Effector memory CD8-positive, alpha-beta T cell (primary cell): Measurements from ENCODE around the gene HECTD2.
"Not testable (repeated sequence)": the region's sequence is repeated elsewhere in the genome, so short reads cannot be mapped to it uniquely, and the experiment has no call there.

Experiments
- ATAC-seq: fragments of 150-1000 bp; cut with Tn5 transposase; replicated peaks from 2 replicates; pipeline ENCODE4 v1.10.0; 2021; ENCODE audit warnings: mild to moderate bottlenecking, moderate library complexity
- DNase-seq, 3 experiments: peaks; one replicate each; pipeline ENCODE4 v3.0.0; 2021
- H3K27ac Mint-ChIP-seq, 2 donors: one replicate each; pipeline ENCODE4 v1.8.0; 2022; ENCODE audit warnings: mild to moderate bottlenecking in 2 of 2, mixed read lengths in 2 of 2, moderate library complexity in 2 of 2
- H3K27me3 Mint-ChIP-seq, 2 donors: one replicate each; pipeline ENCODE4 v1.8.0; 2022; ENCODE audit warnings: mixed read lengths in 2 of 2
- H3K36me3 Mint-ChIP-seq: one replicate; pipeline ENCODE4 v1.8.0; 2022; ENCODE audit warnings: mild to moderate bottlenecking, moderate library complexity, mixed read lengths; ENCODE audit not compliant: insufficient read depth
- H3K4me1 Mint-ChIP-seq, 2 donors: one replicate each; pipeline ENCODE4 v1.8.0; 2022; ENCODE audit warnings: low read depth in 2 of 2, mixed read lengths in 2 of 2
- H3K4me3 Mint-ChIP-seq, 2 donors: one replicate each; pipeline ENCODE4 v1.8.0; 2022; ENCODE audit warnings: mild to moderate bottlenecking in 2 of 2, mixed read lengths in 2 of 2, moderate library complexity in 2 of 2
- H3K9me3 Mint-ChIP-seq, 2 donors: one replicate each; pipeline ENCODE4 v1.8.0; 2022; ENCODE audit warnings: mixed read lengths in 2 of 2

HECTD2 gene

DNA sequence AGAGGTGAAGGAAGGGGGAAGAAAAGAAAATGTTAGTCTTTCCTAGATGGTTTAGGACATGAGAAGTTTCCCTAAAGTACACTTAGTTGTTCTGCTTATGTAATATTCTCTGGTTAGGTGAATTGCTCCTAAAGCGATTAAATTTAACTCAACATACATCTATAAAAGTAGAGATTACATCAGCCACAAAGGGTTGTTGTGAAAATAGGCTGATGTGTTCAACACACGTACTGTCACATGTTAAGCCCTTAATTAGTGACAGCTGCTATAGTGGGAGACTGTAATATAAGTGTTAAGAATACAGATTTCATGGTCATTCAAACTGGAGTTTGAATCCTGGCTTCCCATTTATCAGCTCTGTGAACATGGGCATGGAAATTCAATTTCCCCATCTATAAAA is 12.8 kb downstream of the HECTD2 start:
- ATAC-seq (no peak), DNase-seq (no peak)
- no peaks in the 10 kb centered on the region for H3K9me3 Mint-ChIP-seq
- H3K27me3 Mint-ChIP-seq = no peaks in the 10 kb centered on the region
- H3K27ac Mint-ChIP-seq = no peak overlapping the region
- H3K36me3 Mint-ChIP-seq = no peaks in the 10 kb centered on the region
- peaks cover 3 to 9% of the 10 kb centered on the region in 2 donors for H3K4me1 Mint-ChIP-seq
- no peak overlapping the region for H3K4me3 Mint-ChIP-seq

DNA sequence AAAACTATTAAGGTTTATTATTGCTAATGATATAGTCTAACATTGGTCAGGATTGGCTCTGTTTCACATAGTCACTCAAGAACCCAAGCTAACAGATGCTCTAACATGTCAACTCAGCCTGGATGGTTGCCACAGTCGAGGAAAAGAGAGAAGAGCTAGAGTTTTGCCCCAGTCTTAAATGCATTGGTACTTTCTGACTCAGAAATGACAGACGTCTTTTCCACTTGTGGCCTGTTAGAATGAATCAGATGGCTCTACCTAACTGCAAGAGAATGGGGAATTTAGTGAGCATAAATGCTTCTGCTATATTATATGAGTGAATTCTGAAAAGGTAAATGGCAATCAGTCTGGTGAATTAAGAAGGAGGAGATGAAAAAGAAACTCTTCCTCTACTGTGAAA is 13.9 kb downstream of the HECTD2 start:
- Mint-ChIP-seq H3K9me3 (no peaks in the 10 kb centered on the region), H3K27ac (no peak overlapping the region), H3K36me3 (no peaks in the 10 kb centered on the region), H3K27me3 (no peaks in the 10 kb centered on the region), H3K4me3 (no peak overlapping the region), H3K4me1 (peaks cover 3 to 9% of the 10 kb centered on the region in 2 donors)
- ATAC-seq (no peak), DNase-seq (no peak)

DNA sequence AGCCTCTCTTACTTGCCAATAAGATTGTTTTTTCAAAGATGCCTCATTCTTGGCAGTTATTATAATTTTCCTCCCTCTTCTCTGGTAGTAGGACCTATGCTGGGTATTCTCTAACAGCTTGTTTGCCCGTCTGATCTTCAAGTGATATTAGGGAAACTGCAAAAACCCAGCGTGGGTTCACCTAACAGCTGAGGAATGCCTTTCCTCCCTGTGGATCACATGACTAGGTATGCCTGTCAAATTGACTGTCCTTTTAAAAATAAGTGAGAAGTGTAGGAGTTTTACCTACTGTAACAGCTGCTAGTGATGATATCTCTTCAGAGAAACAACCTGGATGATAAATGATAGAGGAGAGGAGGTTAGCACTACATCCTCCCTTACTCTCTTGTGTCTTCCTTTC is 22.0 kb downstream of the HECTD2 start:
- peaks cover 0 to 4% of the 10 kb centered on the region in 2 donors for H3K4me1 Mint-ChIP-seq
- no peak overlapping the region for H3K4me3 Mint-ChIP-seq
- no peaks in the 10 kb centered on the region for H3K27me3 Mint-ChIP-seq
- ATAC-seq (no peak), DNase-seq (no peak)
- H3K27ac Mint-ChIP-seq = no peak overlapping the region
- no peaks in the 10 kb centered on the region for H3K36me3 Mint-ChIP-seq
- no peaks in the 10 kb centered on the region for H3K9me3 Mint-ChIP-seq

DNA sequence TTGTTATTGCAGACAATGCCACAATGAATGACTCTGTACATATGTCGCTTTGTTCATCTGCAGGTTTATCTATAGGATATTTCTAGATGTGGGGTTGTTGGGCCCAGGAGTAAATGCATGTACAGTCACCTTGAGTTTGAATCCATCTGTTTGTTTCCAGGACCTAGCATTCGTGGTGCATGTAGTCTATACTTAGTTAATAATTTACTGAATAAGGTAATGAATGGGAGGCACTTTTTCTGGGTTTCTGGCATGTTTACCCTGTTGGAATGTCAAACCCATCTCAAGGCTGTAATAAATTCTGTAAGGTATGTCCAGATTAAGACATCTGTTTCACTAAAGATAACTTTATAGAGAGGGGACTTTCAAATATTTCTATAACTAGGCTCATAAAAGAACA is 23.5 kb downstream of the HECTD2 start:
- Mint-ChIP-seq H3K4me1 (peaks cover 0 to 4% of the 10 kb centered on the region in 2 donors), H3K36me3 (no peaks in the 10 kb centered on the region), H3K4me3 (no peak overlapping the region)

DNA sequence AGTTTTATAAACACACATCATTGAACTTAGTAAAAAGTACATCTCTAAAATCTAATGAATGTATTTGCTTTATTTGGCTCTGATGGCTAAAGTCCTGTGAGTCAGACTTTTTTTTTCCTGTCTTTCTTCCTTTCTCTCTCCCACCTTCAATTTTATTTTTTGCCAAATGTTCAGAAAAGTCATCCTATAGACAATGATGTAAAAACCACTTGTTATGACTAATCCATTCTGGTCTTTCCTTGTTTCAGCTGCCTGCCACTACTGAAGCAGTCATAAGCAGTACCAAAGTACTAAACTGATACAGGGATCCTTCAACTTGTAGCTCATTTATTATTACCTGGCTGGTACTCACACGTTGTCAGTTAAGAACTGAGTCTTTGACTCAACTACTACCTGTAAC is 23.9 kb downstream of the HECTD2 start:
- Mint-ChIP-seq H3K27ac (no peak overlapping the region), H3K27me3 (no peaks in the 10 kb centered on the region), H3K4me3 (no peak overlapping the region), H3K9me3 (no peaks in the 10 kb centered on the region), H3K4me1 (peaks cover 0 to 4% of the 10 kb centered on the region in 2 donors), H3K36me3 (no peaks in the 10 kb centered on the region)
- no peak for ATAC-seq
- DNase-seq = no peak

More for the DNA sequence above, 23.5 kb downstream of the HECTD2 start:
- Mint-ChIP-seq H3K9me3 (no peaks in the 10 kb centered on the region), H3K27ac (no peak overlapping the region), H3K27me3 (no peaks in the 10 kb centered on the region)
- ATAC-seq (no peak), DNase-seq (no peak)

DNA sequence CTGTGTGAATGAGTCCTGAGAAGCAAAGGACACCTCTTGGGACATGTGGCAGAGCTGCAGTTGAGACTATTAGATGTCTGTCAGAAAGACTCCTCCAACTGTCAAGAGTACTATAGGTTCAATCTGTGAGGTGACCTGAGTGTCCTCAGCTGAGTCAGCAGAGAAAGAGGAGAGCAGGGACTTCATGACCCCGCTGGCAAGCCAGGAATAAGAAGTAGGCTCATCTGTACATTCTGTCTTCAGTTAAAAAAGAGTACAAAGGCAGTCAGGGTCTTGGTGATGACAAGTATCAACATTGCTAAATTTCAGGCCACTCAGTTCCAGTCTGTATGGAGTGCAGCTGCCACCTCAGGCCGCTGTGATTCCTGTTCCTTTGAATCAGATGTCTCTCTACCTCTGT is 25.1 kb downstream of the HECTD2 start:
- Mint-ChIP-seq H3K27ac (no peak overlapping the region), H3K4me1 (peaks cover 0 to 9% of the 10 kb centered on the region in 2 donors), H3K9me3 (no peaks in the 10 kb centered on the region), H3K4me3 (no peak overlapping the region), H3K27me3 (no peaks in the 10 kb centered on the region), H3K36me3 (no peaks in the 10 kb centered on the region)
- no peak for DNase-seq
- no peak for ATAC-seq

DNA sequence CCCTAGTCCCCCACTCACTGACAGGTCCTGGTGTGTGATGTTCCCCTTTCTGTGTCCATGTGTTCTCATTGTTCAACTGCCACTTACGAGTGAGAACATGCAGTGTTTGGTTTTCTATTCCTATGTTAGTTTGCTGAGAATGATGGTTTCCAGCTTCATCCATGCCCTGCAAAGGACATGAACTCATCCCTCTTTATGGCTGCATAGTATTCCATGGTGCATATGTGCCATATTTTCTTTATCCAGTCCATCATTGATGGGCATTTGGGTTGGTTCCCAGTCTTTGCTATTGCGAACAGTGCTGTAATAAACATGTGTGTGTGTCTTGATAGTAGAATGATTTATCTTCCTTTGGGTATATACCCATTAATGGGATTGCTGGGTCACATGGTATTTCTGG is 28.1 kb downstream of the HECTD2 start:
- not testable (repeated sequence) for H3K4me3 Mint-ChIP-seq, H3K4me1 Mint-ChIP-seq, H3K9me3 Mint-ChIP-seq, ATAC-seq, H3K27me3 Mint-ChIP-seq, H3K36me3 Mint-ChIP-seq, DNase-seq, H3K27ac Mint-ChIP-seq

DNA sequence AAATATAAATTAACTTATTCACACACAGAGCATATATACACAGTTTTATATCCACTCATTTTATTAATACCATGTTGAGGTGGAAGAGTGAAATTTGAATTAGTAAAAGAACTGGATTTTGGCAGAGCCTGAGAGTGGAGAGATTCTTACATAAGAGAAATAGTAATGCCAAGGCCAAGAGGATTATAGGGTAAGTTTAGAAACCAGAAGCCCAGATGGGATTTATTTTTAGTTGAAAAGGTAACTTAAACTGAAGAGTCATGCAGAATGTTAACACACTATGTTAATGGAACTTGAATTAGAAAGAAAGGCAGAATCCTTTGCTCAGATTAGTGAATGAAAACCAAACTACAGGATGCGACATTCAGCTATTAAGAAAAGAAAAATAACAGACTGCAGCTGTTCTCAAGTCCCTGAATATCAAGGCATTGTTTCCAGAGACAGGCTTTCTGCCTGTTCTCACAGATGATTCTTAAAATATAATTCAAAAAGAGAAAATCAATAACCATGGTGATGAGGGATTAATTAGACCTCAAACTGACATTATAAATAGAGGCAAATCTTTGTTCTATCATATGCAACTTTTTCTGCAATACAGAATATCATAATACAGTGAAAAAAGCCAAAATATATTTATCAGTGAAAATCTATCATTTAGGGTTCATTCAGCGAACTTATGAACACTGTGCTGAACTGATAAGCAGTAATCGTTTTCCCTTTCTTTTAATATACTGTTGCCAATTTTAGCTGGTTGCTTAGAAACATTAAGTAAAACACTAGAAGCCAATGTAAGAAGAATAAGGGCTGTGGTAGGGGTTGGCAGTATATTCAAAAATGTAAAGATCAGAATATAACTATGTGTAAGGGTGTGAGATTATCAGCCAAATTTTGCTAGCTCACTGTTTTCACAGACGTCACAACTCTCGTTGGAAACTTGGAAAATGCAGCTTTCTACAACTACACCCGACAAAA is 34.4 kb downstream of the HECTD2 start:
- Mint-ChIP-seq H3K4me3 (no peak overlapping the region), H3K27me3 (no peaks in the 10 kb centered on the region), H3K9me3 (no peaks in the 10 kb centered on the region), H3K27ac (no peak overlapping the region), H3K36me3 (no peaks in the 10 kb centered on the region), H3K4me1 (peaks cover 0 to 5% of the 10 kb centered on the region in 2 donors)
- ATAC-seq = no peak
- no peak for DNase-seq

DNA sequence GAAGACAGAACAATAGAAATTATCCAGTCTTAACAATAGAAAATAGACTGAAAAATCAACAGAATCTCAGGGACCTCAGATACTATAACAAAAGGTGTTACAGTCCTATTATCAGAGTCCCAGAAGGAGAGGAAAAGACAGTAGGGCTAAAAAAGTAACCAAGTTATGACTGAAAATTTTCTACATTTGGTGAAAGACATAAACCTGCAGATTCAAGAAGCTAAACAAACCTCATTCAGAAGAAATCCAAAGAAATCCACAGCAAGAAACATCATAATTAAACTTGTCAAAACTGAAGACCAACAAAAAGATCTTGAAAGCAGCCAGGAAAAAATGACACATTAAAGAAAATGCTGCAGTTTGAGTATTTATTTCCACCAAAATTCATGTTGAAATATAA is 41.9 kb downstream of the HECTD2 start:
- H3K4me3 Mint-ChIP-seq = no peak overlapping the region
- H3K9me3 Mint-ChIP-seq = peaks cover 4 to 12% of the 10 kb centered on the region in 2 donors
- no peak overlapping the region for H3K27ac Mint-ChIP-seq
- H3K4me1 Mint-ChIP-seq = no peaks in the 10 kb centered on the region
- H3K27me3 Mint-ChIP-seq = no peaks in the 10 kb centered on the region
- no peaks in the 10 kb centered on the region for H3K36me3 Mint-ChIP-seq
- DNase-seq (no peak), ATAC-seq (no peak)

DNA sequence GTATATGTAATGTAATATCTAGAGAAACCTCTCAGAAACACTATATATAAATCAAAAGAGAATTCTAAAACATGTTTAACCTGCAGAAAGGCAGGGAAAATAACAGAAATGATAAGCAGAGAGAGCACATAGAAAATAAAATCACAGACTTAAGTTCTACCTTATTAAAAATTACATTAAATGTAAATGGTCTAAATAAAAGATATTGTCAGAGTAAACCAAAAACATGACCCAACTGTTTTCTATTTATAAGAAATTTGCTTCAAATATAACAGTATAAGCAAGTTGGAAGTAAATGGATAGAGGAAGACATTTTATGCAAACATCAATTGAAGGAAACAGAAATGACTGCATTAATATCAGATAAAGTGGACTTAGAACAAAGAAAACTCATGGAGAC is 43.4 kb downstream of the HECTD2 start:
- Mint-ChIP-seq H3K36me3 (no peaks in the 10 kb centered on the region), H3K9me3 (peaks cover 4 to 12% of the 10 kb centered on the region in 2 donors), H3K4me1 (no peaks in the 10 kb centered on the region), H3K27me3 (no peaks in the 10 kb centered on the region), H3K27ac (no peak overlapping the region), H3K4me3 (no peak overlapping the region)
- ATAC-seq = no peak
- DNase-seq = no peak

DNA sequence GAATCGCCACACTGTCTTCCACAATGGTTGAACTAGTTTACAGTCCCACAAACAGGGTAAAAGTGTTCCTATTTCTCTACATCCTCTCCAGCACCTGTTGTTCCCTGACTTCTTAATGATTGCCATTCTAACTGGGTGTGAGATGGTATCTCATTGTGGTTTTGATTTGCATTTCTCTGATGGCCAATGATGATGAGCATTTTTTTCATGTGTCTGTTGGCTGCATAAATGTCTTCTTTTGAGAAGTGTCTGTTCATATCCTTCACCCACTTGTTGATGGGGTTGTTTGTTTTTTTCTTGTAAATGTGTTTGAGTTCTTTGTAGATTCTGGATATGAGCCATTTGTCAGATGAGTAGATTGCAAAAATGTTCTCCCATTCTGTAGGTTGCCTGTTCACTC is 45.0 kb downstream of the HECTD2 start:
- not testable (repeated sequence) for H3K36me3 Mint-ChIP-seq, ATAC-seq, H3K4me1 Mint-ChIP-seq, DNase-seq, H3K27ac Mint-ChIP-seq, H3K4me3 Mint-ChIP-seq, H3K27me3 Mint-ChIP-seq
- H3K9me3 Mint-ChIP-seq = peaks cover 4 to 12% of the 10 kb centered on the region in 2 donors

DNA sequence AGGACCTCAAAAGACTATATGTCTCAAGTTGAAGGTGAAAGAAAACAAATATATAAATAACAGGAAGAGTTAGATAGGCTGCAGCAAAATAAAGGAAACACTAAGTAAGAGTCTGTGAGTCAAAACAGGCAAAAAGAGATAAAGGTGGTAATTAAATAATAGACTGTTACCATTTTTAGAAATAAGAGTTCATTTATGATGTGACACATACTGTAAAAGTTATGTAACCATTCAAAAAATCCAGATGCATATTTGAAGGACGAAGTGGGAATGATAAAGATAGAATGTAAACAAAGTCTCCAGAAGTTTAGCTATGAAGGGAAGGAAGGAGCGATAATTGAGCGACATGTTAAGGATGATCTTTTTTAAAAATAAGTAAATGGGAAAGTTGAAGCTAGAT is 50.5 kb downstream of the HECTD2 start:
- Mint-ChIP-seq H3K36me3 (no peaks in the 10 kb centered on the region), H3K4me1 (no peaks in the 10 kb centered on the region), H3K4me3 (no peak overlapping the region), H3K27me3 (no peaks in the 10 kb centered on the region), H3K27ac (no peak overlapping the region), H3K9me3 (no peaks in the 10 kb centered on the region)
- ATAC-seq (no peak), DNase-seq (no peak)

DNA sequence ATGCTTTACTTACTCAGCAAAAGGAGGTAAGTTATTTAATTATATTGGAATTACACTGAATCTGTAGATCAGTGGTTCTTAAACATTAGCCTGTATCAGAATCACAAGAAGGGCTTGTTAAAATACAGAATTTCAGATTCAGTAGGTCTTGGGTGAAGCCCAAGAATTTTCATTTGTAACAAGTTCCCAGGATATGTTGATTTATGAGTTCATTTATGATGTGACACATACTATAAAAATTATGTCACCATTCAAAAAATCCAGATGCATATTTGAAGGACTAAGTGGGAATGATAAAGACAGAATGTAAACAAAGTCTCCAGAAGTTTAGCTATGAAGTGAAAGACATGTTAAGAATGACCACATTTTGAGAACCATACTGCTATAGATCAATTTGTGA is 52.3 kb downstream of the HECTD2 start:
- Mint-ChIP-seq H3K4me3 (no peak overlapping the region), H3K9me3 (peaks cover 0 to under 1% of the 10 kb centered on the region in 2 donors), H3K36me3 (no peaks in the 10 kb centered on the region), H3K27me3 (no peaks in the 10 kb centered on the region), H3K27ac (no peak overlapping the region), H3K4me1 (no peaks in the 10 kb centered on the region)
- DNase-seq (no peak), ATAC-seq (no peak)

DNA sequence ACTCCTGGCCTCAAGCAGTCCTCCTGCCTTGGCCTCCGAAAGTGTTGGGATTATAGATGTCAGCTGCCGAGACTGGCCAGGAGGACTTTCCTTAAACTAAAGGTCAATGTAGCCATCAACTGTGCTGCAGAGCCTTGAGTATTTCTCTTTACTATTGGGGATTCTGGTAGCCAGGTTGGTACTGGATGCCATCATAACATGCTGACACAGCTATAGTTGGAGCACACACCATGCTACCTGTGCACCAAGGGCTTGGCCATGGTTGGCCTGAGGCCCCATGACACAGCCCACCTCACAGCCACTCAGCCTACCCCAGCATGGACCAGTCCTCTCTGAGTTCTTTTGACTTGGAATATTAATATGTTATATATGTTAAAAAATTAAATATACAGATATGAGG is 54.4 kb downstream of the HECTD2 start:
- no peak overlapping the region for H3K4me3 Mint-ChIP-seq
- no peak for ATAC-seq
- no peaks in the 10 kb centered on the region for H3K36me3 Mint-ChIP-seq
- peaks cover 5 to 19% of the 10 kb centered on the region in 2 donors for H3K9me3 Mint-ChIP-seq
- H3K27ac Mint-ChIP-seq = no peak overlapping the region
- H3K4me1 Mint-ChIP-seq = peaks cover 0 to 3% of the 10 kb centered on the region in 2 donors
- DNase-seq = no peak
- no peaks in the 10 kb centered on the region for H3K27me3 Mint-ChIP-seq
